HFF-Myc (cell line): Measurements from ENCODE around the gene METTL8.

Source experiments
- DNase-seq: peaks from one replicate; pipeline ENCODE4 v3.0.0-alpha.2; 2011; ENCODE audit warnings: low read depth; ENCODE audit errors: extremely low read depth
- H3K4me3 ChIP-seq: replicated peaks from 2 replicates; pipeline ENCODE4 v1.5.1; 2011; ENCODE audit warnings: low read depth, mild to moderate bottlenecking, control low read depth, low read length
- TF ChIP-seq, protein P1 (sequence below): IDR thresholded peaks from 2 replicates; pipeline ENCODE4 v1.5.1; 2012; ENCODE audit warnings: mild to moderate bottlenecking, low read depth, low read length, control low read depth; ENCODE audit errors: missing control alignments

The METTL8 gene

GRCh38 chr2:171407030-171407675 lies 26.6 kb downstream of the METTL8 start:
- TF ChIP-seq, protein P1, sequence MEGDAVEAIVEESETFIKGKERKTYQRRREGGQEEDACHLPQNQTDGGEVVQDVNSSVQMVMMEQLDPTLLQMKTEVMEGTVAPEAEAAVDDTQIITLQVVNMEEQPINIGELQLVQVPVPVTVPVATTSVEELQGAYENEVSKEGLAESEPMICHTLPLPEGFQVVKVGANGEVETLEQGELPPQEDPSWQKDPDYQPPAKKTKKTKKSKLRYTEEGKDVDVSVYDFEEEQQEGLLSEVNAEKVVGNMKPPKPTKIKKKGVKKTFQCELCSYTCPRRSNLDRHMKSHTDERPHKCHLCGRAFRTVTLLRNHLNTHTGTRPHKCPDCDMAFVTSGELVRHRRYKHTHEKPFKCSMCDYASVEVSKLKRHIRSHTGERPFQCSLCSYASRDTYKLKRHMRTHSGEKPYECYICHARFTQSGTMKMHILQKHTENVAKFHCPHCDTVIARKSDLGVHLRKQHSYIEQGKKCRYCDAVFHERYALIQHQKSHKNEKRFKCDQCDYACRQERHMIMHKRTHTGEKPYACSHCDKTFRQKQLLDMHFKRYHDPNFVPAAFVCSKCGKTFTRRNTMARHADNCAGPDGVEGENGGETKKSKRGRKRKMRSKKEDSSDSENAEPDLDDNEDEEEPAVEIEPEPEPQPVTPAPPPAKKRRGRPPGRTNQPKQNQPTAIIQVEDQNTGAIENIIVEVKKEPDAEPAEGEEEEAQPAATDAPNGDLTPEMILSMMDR, result no peak
- DNase-seq, result no peak
- H3K4me3 ChIP-seq, result no peak overlapping the region

DNA sequence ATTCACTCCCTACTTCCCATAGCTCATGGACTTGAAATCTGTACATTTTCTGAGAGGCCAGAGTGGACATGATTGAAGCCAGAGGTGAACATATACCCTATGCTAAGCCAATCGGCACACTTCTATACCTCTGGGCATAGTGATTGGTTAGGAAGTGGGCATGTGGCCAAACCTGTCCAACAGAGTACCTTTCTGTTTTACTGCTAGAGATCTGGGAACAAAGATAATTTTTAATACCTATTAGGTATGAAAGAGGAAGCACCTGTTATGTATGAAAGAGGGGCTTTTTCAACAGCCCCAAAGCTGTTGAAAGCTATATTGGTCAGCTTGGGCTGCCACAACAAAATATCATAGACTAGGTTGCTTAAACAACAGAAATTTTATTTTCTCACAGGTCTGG lies 27.7 kb downstream of the METTL8 start:
- TF ChIP-seq, protein P1, result no peak

GRCh38 chr2:171405546-171405945 lies 28.2 kb downstream of the METTL8 start:
- no peak overlapping the region for H3K4me3 ChIP-seq
- TF ChIP-seq, protein P1, result no peak
- DNase-seq, result no peak

More for the DNA sequence above, 27.7 kb downstream of the METTL8 start:
- H3K4me3 ChIP-seq, result no peak overlapping the region
- DNase-seq, result no peak

- no peak overlapping the region for H3K4me3 ChIP-seq
- TF ChIP-seq, protein P1, result no peak
- DNase-seq, result no peak
Observed at GRCh38 chr2:171404719-171405118, 29.1 kb downstream of the METTL8 start.

DNA sequence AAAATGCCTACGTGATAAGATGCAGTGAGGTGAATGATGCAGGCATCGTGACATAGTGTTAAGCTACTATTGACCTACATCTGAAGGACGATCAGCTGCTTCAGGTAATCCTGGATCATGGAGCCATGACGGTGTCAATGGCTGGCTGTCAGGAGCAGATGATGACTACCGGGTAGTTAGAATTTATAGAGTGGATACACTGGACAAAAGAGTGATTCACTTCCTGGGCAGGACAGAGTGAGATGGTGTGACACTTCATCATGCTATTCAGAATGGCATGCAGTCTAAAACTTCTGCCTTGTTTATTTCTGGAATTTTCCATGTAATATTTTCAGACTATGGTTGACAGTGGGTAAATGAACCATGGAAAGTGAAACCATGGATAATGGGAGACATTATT lies 29.5 kb downstream of the METTL8 start:
- TF ChIP-seq, protein P1, result no peak
- H3K4me3 ChIP-seq, result no peak overlapping the region
- DNase-seq, result no peak

DNA sequence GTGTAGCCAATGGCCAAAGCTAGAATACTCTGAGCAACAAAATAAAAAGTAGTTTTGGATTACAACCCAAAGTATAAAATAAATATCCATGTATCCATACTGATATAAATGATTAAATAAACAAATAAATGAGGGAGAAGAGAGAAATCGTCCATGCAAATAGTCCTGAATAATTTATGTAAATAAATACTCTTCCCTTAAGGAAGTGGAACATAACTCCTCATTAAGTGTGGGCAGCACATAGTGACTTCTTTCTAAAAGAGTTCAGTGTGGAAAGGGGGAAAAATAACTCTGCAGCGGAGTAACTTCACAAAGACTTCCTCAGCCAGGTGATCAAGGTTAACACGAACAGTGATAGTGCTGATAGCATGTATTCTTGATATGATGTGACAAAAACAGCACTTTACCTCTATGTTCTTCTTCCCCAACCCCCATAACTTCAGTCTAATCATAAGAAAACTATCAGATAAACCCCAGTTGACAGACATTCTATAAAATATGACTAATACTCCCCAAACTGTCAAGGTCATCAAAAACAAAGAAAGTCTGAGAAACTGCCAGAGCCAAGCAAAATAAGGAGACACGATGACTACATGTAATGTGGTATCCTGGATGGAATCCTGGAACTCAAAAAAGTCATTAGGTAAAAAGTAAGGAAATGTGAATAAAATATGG lies 30.7 kb downstream of the METTL8 start:
- H3K4me3 ChIP-seq, result no peak overlapping the region
- DNase-seq, result no peak
- TF ChIP-seq, protein P1, result no peak
